ENCODE measurements around the gene SLK. TPM values are rescaled to one million over a fixed set of nuclear protein-coding genes. Genes with fewer than 3 reads are reported as not detected.

The SLK gene
- total and polyA plus RNA-seq, 10 of the 15 experiments (the other 5 are each of a cell fraction or from before 2014, with no cell fraction given), result 2.5 to 24.2 (median 11.1) TPM

DNA sequence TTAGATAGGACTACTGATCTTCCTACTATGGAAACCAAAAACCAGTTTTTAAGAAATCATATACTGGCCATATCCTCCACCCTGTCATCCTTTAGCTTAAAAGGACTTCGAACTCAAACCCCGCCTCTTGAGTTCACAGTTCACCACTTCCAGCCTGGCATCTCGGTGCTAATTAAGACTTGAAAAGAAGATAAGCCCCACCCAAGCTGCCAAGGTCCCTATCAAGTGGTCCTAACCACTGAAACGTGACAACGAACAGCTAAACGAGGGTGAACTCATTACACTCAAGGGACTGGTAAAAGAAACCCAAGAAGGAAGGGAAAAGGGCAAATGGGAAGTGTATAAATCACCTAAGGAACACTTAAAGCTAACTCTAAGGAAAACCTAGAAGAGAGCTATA is 102.7 kb downstream of the SLK start:
- Histone ChIP-seq H3K36me3 (ENCODE audit: control insufficient read depth in 2 of 2, insufficient read depth in 2 of 2, low read length in 1 of 2) (no peaks in the 10 kb centered on the region), H3K4me3 (no peak overlapping the region), H3K79me2 (ENCODE audit: control insufficient read depth, insufficient read depth, low read length) (no peaks in the 10 kb centered on the region), H2AFZ (ENCODE audit: control insufficient read depth, low read depth, low read length) (no peak overlapping the region), H3K9ac (ENCODE audit: control insufficient read depth, insufficient read depth, low read length) (no peak overlapping the region), H3K4me1 (ENCODE audit: control insufficient read depth, insufficient read depth, low read length) (no peaks in the 10 kb centered on the region), H3K9me3 (replicated peaks; ENCODE audit: control insufficient read depth, insufficient read depth, low read length) (no peaks in the 10 kb centered on the region), H3K4me2 (ENCODE audit: control insufficient read depth, insufficient read depth) (no peak overlapping the region), H3K27ac (ENCODE audit: control insufficient read depth, insufficient read depth) (no peak overlapping the region), H4K20me1 (ENCODE audit: control insufficient read depth, insufficient read depth) (no peaks in the 10 kb centered on the region), H3K27me3 (replicated peaks in 1 of 2; ENCODE audit: control insufficient read depth in 2 of 2, insufficient read depth in 2 of 2, low read length in 1 of 2) (no peaks in the 10 kb centered on the region)
- no TSS peak for BruUV-seq (replicated peaks)
- CTCF ChIA-PET, result interaction anchor here (0.8 to 1.5 kb wide), 4 partner anchors 9 to 71 kb away, joined by 3 to 4 read pairs (median 4); no protein-coding TSS in a partner anchor
- POLR2A ChIA-PET, result no interaction called here
- intact Hi-C loops (cut with micrococcal nuclease; ENCODE audit: unreplicated experiment) (no loop called here), in situ Hi-C loops (cut with MboI) (no loop called here)
- SMC1A ChIA-PET (ENCODE audit: uncharacterized antibody, unreplicated experiment), result interaction anchor here (1.0 to 1.6 kb wide), 3 partner anchors 11 to 59 kb away, joined by 3 to 5 read pairs (median 4); no protein-coding TSS in a partner anchor
- WGBS (ENCODE audit: insufficient coverage, insufficient replicate concordance, low lambda C conversion rate, missing lambda C conversion rate), result 33% methylated on average over 6 of the region's 6 CpGs
- FAIRE-seq (no peak), DNase-seq (ENCODE audit: low read depth, low spot score) (no peak), ATAC-seq (no peak)
- TF ChIP-seq HSF1 (IDR thresholded peaks at IDR 0.05; ENCODE audit: low read depth, low read length) (no peak), PAX8 (IDR thresholded peaks at IDR 0.05) (no peak), CREM (IDR thresholded peaks at IDR 0.05; ENCODE audit: low read depth) (no peak), MXI1 (IDR thresholded peaks at IDR 0.05; ENCODE audit: low read depth, low read length) (no peak), RB1 (IDR thresholded peaks at IDR 0.05; ENCODE audit: borderline replicate concordance) (no peak), FOS (IDR thresholded peaks at IDR 0.05; ENCODE audit: borderline replicate concordance, extremely low read depth, insufficient read length) (no peak), ESRRA (IDR thresholded peaks at IDR 0.05; ENCODE audit: low read length) (no peak), E2F4 (IDR thresholded peaks at IDR 0.05; ENCODE audit: low read depth, low read length) (no peak)
- TF ChIP-seq, protein P1, sequence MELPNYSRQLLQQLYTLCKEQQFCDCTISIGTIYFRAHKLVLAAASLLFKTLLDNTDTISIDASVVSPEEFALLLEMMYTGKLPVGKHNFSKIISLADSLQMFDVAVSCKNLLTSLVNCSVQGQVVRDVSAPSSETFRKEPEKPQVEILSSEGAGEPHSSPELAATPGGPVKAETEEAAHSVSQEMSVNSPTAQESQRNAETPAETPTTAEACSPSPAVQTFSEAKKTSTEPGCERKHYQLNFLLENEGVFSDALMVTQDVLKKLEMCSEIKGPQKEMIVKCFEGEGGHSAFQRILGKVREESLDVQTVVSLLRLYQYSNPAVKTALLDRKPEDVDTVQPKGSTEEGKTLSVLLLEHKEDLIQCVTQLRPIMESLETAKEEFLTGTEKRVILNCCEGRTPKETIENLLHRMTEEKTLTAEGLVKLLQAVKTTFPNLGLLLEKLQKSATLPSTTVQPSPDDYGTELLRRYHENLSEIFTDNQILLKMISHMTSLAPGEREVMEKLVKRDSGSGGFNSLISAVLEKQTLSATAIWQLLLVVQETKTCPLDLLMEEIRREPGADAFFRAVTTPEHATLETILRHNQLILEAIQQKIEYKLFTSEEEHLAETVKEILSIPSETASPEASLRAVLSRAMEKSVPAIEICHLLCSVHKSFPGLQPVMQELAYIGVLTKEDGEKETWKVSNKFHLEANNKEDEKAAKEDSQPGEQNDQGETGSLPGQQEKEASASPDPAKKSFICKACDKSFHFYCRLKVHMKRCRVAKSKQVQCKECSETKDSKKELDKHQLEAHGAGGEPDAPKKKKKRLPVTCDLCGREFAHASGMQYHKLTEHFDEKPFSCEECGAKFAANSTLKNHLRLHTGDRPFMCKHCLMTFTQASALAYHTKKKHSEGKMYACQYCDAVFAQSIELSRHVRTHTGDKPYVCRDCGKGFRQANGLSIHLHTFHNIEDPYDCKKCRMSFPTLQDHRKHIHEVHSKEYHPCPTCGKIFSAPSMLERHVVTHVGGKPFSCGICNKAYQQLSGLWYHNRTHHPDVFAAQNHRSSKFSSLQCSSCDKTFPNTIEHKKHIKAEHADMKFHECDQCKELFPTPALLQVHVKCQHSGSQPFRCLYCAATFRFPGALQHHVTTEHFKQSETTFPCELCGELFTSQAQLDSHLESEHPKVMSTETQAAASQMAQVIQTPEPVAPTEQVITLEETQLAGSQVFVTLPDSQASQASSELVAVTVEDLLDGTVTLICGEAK (IDR thresholded peaks at IDR 0.05; ENCODE audit: borderline replicate concordance), result no peak
- TF ChIP-seq, protein P2, sequence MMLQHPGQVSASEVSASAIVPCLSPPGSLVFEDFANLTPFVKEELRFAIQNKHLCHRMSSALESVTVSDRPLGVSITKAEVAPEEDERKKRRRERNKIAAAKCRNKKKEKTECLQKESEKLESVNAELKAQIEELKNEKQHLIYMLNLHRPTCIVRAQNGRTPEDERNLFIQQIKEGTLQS (IDR thresholded peaks at IDR 0.05; ENCODE audit: borderline replicate concordance, extremely low read depth, low read depth, low read length), result no peak
- RAD21 ChIA-PET (ENCODE audit: unreplicated experiment), result interaction anchor here (0.6 kb wide), 1 partner anchor 19 kb away, joined by 3 read pairs; no protein-coding TSS in a partner anchor

All from GM12878 (cell line).